NT2/D1 (cell line): ENCODE measurements around the gene IPCEF1.

Experiments
- SUZ12 ChIP-seq: IDR thresholded peaks from 2 replicates; pipeline ENCODE4 v1.6.1; 2011; ENCODE audit not compliant: insufficient read length, insufficient read depth; ENCODE audit errors: extremely low read depth
- YY1 ChIP-seq: IDR thresholded peaks from 2 replicates; pipeline ENCODE4 v1.6.1; 2011; ENCODE audit not compliant: insufficient read length, insufficient read depth
- ZNF274 ChIP-seq: IDR thresholded peaks from 2 replicates; pipeline ENCODE4 v1.6.1; 2011; ENCODE audit warnings: mild to moderate bottlenecking, low read depth, low read length

DNA sequence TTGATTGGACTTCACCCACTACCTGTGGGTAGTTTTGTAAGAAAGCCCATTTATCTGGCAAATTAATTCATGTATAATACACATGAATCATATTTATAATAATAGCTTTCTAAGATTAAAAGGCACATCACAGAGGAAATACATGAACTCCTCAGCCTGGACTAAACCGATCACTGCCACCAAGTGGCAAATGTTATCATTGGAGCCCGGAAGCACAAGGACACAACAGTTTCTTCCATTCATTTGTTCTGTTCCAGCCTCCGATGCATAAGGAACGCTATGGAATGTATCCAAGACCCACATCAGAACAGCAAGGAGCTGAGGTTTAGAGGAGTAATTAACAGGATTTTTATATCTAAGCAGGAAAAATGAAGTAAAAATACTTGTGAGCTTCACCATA is 13.9 kb upstream of the IPCEF1 start:
- TF ChIP-seq ZNF274, result no peak
- no peak for TF ChIP-seq YY1
- no peak for TF ChIP-seq SUZ12
